Left renal cortex interstitium (tissue), 4 donors: Measurements from ENCODE around the gene SPINK1. TPM values are rescaled to one million over a fixed set of nuclear protein-coding genes. Genes with fewer than 3 reads are reported as not detected.
A peak's percentile ranks its signal among the peaks of the same experiment; 100 is the strongest.
"Not testable (repeated sequence)": the region's sequence is repeated elsewhere in the genome, so short reads cannot be mapped to it uniquely, and the experiment has no call there.

Experiments
- DNase-seq, 4 donors: peaks; one replicate each; pipeline ENCODE4 v3.0.0-alpha.2; 2013; ENCODE audit warnings: low read depth in 4 of 4, low spot score in 2 of 4, missing footprints in 1 of 4
- polyA plus RNA-seq, 4 donors: library from polyadenylated mRNA; unstranded; fragments of 120-200 nt; gene quantifications; one replicate each; pipeline ENCODE4 v1.2.1, GENCODE V29; 2013; ENCODE audit not compliant: insufficient read length in 4 of 4

The SPINK1 gene
- polyA plus RNA-seq, 4 donors, result 21.7 to 86.3 (median 42.9) TPM

- no peak for DNase-seq
These were observed 21.4 kb downstream of the SPINK1 start for GRCh38 chr5:147809830-147810666.

GRCh38 chr5:147805030-147805454, 26.4 kb downstream of the SPINK1 start:
- DNase-seq, result no peak

GRCh38 chr5:147804334-147804733, 27.1 kb downstream of the SPINK1 start:
- no peak for DNase-seq

GRCh38 chr5:147803926-147804325, 27.5 kb downstream of the SPINK1 start:
- DNase-seq, result no peak

- not testable (repeated sequence) for DNase-seq
These were observed 28.3 kb downstream of the SPINK1 start for GRCh38 chr5:147803161-147803560.

GRCh38 chr5:147801461-147801860, 30.0 kb downstream of the SPINK1 start:
- no peak for DNase-seq

GRCh38 chr5:147800491-147800890, 31.0 kb downstream of the SPINK1 start:
- DNase-seq, result no peak

- no peak for DNase-seq
These were observed 34.7 kb downstream of the SPINK1 start for GRCh38 chr5:147796556-147797308.

GRCh38 chr5:147791181-147791580, 40.3 kb downstream of the SPINK1 start:
- DNase-seq, result no peak

- DNase-seq, result no peak
These were observed 41.7 kb downstream of the SPINK1 start for GRCh38 chr5:147789820-147790219.

GRCh38 chr5:147788023-147788422, 43.4 kb downstream of the SPINK1 start:
- DNase-seq, result no peak

- no peak for DNase-seq
These were observed 45.3 kb downstream of the SPINK1 start for GRCh38 chr5:147786142-147786541.

- DNase-seq, result no peak
These were observed 47.1 kb downstream of the SPINK1 start for GRCh38 chr5:147784146-147784987.

GRCh38 chr5:147782110-147783028, 49.1 kb downstream of the SPINK1 start, which contains the start of gene JAKMIP2:
Gene JAKMIP2 (minus strand): TSS chr5:147782728. CDS start chr5:147671806, 110,922 bp downstream.
- DNase-seq, result peak; percentile 43 to 84 (median 60)

- DNase-seq, result no peak
These were observed 50.4 kb downstream of the SPINK1 start for GRCh38 chr5:147780924-147781573.

GRCh38 chr5:147779694-147780093, 51.8 kb downstream of the SPINK1 start:
- DNase-seq, result no peak

GRCh38 chr5:147776989-147777388, 54.5 kb downstream of the SPINK1 start:
- DNase-seq, result no peak
